Right renal cortex interstitium (tissue), 3 donors: ENCODE measurements around the gene CYB5R3. TPM values are rescaled to one million over a fixed set of nuclear protein-coding genes. Genes with fewer than 3 reads are reported as not detected.
"Not testable (repeated sequence)": the region's sequence is repeated elsewhere in the genome, so short reads cannot be mapped to it uniquely, and the experiment has no call there.

Source experiments
- DNase-seq, 3 donors: peaks; one replicate each; pipeline ENCODE4 v3.0.0-alpha.2; 2013; ENCODE audit warnings: low read depth in 3 of 3, low spot score in 2 of 3
- polyA plus RNA-seq, 3 donors: library from polyadenylated mRNA; unstranded; fragments of 120-200 nt; gene quantifications; one replicate each; pipeline ENCODE4 v1.2.1, GENCODE V29; 2013; ENCODE audit not compliant: insufficient read length in 3 of 3

Gene CYB5R3
- polyA plus RNA-seq, 3 donors, result 130 to 149 (median 146) TPM

- no peak for DNase-seq
Observed at GRCh38 chr22:42679691-42680090, 30.5 kb upstream of the CYB5R3 start.

- no peak for DNase-seq
Observed at GRCh38 chr22:42678894-42679293, 29.7 kb upstream of the CYB5R3 start.

- not testable (repeated sequence) for DNase-seq
Observed at GRCh38 chr22:42677936-42678335, 28.7 kb upstream of the CYB5R3 start.

DNA sequence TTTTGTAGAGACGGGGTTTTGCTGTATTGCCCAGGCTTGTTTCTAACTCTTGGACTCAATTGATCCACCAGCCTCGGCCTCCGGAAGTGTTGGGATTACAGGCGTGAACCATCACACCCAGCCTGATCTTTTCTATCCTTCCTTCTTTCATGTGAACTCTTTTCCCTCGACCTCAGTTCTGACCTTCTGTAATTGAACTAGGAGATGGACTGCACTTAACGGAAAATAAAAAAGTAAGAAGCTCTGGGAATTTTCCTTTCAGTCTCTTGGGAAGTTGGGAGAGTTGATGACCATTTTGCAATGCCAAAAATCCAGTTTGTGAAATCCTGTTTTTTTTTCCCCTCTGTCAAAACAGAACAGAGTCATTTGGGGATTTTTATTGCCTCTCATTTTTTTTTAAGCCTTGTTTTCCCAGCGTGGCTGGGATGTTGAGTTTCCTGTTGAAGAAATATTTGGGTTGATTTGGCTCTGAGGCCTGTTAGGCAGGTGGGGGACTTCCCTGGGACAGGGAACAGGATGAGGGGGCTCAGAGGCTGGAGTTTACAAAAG is 26.9 kb upstream of the CYB5R3 start:
- no peak for DNase-seq

- no peak for DNase-seq
Observed at GRCh38 chr22:42673898-42674401, 24.8 kb upstream of the CYB5R3 start.

DNA sequence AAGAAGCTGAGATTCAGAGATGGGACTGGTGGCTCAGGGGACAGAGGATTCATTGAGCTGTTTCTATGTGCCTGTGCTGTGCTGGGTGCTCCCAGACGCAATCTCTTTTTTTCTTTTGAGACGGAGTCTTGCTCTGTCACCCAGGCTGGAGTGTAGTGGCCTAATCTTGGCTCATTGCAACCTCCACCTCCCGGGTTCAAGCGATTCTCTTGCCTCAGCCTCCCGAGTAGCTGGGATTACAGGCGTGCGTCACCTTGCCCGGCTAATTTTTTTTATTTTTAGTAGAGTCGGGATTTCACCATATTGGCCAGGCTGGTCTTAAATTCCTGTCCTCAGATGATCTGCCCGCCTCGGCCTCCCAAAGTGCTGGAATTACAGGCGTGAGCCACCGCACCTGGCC is 23.9 kb upstream of the CYB5R3 start:
- DNase-seq, result not testable (repeated sequence)

DNA sequence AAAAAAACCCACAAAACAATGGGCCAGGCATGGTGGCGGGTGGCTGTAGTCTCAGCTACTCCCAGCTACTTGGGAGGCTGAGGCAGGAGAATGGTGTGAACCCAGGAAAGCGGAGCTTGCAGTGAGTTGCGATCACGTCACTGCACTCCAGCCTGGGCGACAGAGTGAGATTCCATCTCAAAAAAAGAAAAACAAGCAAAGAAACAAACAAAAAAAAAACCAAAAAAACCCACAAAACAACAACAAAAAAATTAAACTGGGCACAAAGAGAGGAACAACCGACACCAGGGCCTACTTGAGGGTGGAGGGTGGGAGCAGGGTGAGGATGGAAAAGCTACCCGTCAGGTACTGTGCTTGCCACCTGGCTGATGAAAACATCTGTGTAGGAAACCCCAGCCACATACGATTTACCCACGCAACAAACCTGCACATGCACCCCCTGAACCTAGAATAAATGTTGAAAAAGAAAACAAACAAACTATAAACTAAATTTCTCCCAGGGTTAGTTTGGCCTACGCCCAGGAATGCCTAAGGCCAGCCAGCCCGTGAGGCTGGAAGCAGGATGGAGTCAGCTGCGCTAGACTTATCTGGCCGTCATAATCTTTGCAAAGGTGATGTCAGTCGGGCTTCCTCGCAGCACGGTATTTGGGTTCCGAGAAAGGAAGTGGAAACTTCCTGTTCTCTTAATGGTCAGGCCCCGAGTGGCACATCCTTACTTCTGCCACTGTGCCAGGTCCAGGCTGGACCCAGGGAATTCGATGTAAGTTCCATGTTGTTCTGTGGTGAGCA is 21.9 kb upstream of the CYB5R3 start:
- DNase-seq, result no peak

DNA sequence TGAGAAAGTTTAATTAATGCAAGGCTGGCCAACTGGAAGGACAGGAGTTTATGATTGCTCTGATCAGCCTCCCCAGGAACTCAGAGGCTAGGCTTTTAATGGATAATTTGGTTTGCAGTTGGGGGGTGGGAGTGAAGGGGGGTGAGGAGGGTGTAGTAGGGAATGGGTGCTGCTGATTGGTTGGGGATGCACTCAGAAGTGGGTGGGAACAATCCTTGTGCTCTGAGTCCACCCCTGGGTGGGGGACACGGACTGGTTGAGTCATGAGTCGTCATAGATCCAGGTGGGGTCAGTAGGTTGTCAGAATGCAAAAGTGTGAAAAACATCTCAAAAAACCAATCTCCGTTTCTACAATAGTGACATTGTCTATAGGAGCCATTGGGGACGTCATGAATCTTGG is 20.9 kb upstream of the CYB5R3 start:
- no peak for DNase-seq

DNA sequence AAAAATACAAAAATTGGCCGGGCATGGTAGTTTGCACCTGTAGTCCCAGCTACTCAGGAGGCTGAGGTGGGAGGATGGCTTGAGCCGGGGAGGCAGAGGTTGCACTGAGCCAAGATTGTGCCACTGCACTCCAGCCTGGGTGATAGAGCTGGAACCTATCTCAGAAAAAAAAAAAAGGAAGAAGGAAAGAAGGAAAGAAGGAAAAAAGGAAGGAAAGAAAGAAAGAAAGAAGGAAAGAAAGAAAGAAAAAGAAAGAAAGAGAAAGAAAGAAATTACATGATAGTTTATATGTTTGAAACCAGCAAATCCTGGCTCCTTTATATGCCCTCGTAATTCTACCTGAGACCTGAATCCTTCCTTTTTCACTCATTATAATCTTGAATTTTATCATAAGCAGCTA is 17.2 kb upstream of the CYB5R3 start:
- not testable (repeated sequence) for DNase-seq

DNA sequence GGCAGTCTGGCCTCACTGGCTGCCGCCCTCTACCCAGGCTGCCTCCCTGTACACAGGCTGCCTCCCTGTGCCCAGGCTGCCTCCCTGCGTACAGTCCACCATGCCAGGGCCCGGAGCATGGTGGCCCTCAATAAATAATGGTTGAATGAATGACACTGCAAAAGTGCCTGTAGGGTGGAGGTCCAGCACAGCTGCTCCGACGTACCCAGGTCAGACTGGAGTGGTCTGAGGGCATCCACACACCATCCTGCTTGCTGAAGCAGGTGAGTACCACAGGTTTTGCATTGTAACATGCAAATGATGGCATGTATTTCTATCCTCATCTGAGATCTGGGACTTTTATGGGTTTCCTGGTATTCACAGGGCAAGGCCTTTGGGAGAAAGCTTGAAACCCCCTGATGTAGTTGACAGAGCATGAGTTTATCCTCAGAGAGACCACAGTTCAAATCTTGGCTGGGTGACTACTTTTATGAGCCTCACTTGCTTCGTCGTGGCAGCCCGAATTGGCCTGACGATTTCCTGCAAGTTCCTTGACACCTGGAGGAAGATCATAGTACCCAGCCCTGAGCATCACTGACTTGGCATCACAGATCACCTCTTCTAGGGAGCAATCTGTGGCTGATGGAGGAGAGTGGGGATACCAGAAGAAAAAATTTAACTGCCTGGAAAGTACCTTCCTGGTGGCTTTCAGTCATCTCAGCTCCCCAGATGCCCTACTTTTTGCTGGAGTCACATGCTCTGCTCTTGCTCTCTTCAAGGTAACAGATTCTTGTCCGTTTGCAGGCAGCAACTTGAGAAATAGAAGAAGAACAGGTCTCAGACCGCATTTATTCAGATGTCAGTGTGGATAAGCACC is 16.0 kb upstream of the CYB5R3 start:
- no peak for DNase-seq

DNA sequence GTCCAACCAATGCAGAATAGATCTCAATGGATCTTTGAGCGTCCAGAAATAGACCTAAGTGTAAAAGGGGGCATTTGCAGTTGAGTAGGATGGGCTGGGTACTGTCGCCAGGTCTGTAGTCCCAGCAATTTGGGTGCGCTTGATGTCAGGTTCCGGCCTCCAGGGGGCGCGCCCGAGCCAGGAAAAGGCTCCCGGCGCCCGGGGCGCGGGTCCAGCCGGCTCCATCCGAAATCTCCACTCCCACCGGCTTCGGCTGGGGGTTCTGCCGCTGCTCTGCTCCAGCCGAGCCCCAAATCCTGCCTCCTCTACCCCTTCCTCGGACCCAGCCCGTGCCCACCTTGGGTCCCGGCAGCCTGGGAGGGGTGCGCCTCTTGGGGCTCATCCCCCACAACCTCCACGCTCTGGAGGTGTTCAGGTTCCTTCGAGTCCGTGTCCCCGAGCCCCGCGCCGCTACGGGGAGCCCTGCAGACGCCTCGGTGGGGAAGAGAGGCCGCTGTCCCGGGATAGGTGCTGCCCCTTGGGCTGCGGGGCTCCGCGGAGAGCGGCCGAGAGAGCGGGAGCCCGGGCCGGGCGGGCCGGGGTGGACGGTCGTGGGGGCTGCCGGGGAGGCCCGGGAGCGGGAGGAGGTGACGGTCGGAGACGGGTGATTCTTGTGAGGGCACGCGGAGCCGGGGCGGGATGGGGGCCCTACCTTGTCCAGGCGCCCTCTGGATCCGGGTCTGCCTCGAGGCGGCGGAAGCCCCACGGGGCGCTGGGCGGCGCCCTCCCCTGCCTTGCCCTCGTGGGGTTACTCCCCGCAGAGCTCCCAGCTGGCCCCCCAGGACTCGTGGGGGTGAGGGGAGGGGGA is 13.0 kb upstream of the CYB5R3 start:
- peak in 2 of 3 donors; percentile 56 to 79 for DNase-seq

DNA sequence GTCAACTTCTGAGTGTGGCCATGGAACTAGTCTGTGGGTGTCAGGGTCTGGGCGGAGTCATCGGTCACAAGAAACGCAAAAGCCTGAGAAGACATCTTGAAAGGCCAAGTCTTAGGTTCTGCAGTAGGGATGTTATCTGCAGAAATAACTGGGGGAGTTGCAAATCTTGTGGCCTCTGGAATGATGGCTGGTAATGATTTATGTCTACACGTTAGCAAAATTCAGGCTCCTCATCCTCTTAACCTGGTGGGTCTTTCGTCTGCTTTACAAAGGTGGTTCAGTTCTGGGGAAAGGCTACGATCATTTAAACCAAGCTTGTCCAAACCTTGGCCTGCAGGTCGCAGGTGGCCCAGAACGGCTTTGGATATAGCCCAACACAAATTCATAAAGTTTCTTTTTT is 7.4 kb upstream of the CYB5R3 start:
- DNase-seq, result no peak

DNA sequence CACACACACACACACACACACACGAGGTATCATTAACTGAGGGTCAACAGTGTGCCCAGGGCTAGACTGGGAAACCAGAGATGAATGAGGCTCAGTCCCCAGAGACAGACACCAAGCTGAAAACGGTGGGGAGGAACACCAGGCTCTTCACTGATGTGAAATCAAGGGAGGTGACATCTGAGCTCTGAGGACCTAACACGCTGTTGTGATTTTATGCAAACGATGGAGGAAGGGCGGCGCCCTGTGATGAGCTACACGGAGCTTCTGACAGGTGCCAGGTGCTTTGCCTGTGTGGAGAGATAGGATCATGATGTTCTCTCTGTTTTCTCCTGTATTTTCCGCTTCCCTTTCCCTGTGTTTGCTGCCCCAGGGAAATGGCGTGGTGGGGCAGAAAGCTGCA is 6.5 kb upstream of the CYB5R3 start:
- no peak for DNase-seq

DNA sequence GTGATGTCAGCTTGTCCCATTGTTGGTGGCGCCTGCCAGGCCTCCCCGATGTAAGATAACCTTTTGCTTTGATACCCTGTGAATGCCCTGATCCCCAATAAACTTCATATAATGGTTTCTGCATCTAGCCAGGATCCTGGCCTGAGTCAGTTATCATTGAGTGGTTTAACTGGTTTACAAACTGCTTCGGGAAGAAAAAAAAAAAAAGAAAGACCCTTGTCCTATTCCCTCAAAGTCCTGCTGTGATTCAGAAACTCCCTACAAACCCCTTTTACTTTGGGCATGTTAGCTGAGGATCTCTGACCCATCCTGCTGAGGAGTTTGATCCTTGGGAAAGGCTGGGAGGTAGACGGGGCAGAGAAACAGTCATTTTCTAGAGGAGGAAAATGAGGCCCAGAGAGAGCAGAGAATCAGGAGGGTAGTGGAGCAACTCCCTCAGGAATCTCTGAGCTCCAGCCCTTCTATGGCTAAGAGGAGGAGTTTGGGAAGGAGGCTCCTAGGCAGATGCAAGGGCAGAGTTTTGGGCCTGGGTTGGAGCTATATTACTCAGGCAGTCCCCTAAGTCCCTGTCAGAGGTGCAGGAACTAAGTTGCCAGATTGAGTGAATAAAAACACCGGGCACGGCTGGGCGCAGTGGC is 5.4 kb upstream of the CYB5R3 start:
- DNase-seq, result no peak

- no peak for DNase-seq
Observed at GRCh38 chr22:42653999-42654398, 4.8 kb upstream of the CYB5R3 start.

DNA sequence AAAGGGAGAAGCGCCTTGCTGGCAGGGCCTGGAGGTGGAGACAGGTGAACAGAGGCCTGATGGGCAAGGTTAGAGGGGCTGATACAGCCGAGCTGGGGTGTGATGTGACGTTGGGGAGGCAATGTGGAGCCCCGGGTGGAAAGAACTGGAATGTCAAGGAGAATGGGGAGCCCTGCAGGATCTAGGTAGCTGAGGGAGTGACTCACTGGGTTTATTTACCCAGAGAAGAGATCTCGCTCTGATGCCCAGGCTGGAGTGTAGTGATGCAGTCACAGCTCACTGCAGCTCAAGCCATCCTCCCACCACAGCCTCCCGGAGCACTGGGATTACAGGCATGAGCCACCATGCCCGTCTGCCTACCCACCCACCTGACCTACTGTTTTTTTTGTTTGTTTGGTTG is 1.9 kb upstream of the CYB5R3 start:
- no peak for DNase-seq

GRCh38 chr22:42648368-42649245 is 585 bp downstream of the CYB5R3 start:
- DNase-seq, result no peak

GRCh38 chr22:42648017-42648367 is 1.2 kb downstream of the CYB5R3 start:
- no peak for DNase-seq
